ENCODE data around the gene CLDND1. TPM values are rescaled to one million over a fixed set of nuclear protein-coding genes. Genes with fewer than 3 reads are reported as not detected.

CLDND1 gene
- total RNA-seq, 1 experiment from 2014 or later, result 77.3 TPM

GRCh38 chr3:98536456-98537017 is 13.8 kb upstream of the CLDND1 start:
- BruUV-seq (replicated peaks), result no TSS peak
- intact Hi-C loops (cut with micrococcal nuclease; ENCODE audit: unreplicated experiment) (no loop called here), in situ Hi-C loops (cut with HindIII; ENCODE audit: low pct_unique_long_range_greater_than_20kb, low sequenced_read_pairs) (no loop called here)
- no peaks in the 10 kb centered on the region for H3K9me3 ChIP-seq (ENCODE audit: control insufficient read depth, insufficient read depth, low read depth, low read length)
- H3K4me3 ChIP-seq (ENCODE audit: low read depth in 2 of 2, low read length in 2 of 2), result no peak overlapping the region
- H3K27me3 ChIP-seq (ENCODE audit: control insufficient read depth, insufficient read depth, low read length), result peaks cover 9% of the 10 kb centered on the region; the same call in 1 of the 2 replicates
- H3K36me3 ChIP-seq (ENCODE audit: control insufficient read depth, insufficient read depth, low read length), result no peaks in the 10 kb centered on the region
- H3K27ac ChIP-seq (ENCODE audit: low read length), result no peak overlapping the region
- no peak for DNase-seq (ENCODE audit: low read depth, low spot score)
- no peaks in the 10 kb centered on the region for H3K4me1 ChIP-seq (ENCODE audit: control insufficient read depth, insufficient read depth, low read length)
- no peak for TF ChIP-seq TCF7L2 (IDR thresholded peaks at IDR 0.05; ENCODE audit: low read depth, low read length)
- no peak for TF ChIP-seq REST (IDR thresholded peaks at IDR 0.05; ENCODE audit: insufficient read depth in 1 of 2, low read depth in 2 of 2, low read length in 1 of 2)
- no peak for TF ChIP-seq CTCF (IDR thresholded peaks at IDR 0.05)
- TF ChIP-seq SIN3A (IDR thresholded peaks at IDR 0.05; ENCODE audit: borderline replicate concordance, insufficient read depth, low read depth, low read length), result no peak
- TF ChIP-seq POLR2AphosphoS5 (IDR thresholded peaks at IDR 0.05; ENCODE audit: low read depth, low read length), result no peak
- ChIA-PET CTCF (interaction anchor here (0.7 kb wide), 1 partner anchor 1358 kb away, joined by 5 read pairs; no protein-coding TSS in a partner anchor), POLR2A (no interaction called here)
- ATAC-seq, result no peak

GRCh38 chr3:98534734-98535133 is 12.0 kb upstream of the CLDND1 start:
- intact Hi-C loops (cut with micrococcal nuclease; ENCODE audit: unreplicated experiment) (no loop called here), in situ Hi-C loops (cut with HindIII; ENCODE audit: low pct_unique_long_range_greater_than_20kb, low sequenced_read_pairs) (no loop called here)
- ChIA-PET POLR2A (interaction anchor here (0.5 kb wide), 1 partner anchor 587 kb away, joined by 3 read pairs; no protein-coding TSS in a partner anchor), CTCF (no interaction called here)
- no peaks in the 10 kb centered on the region for H3K36me3 ChIP-seq (ENCODE audit: control insufficient read depth, insufficient read depth, low read length)
- DNase-seq (ENCODE audit: low read depth, low spot score) (no peak), ATAC-seq (no peak)
- H3K27ac ChIP-seq (ENCODE audit: low read length), result no peak overlapping the region
- no peak overlapping the region for H3K4me3 ChIP-seq (ENCODE audit: low read depth in 2 of 2, low read length in 2 of 2)
- TF ChIP-seq POLR2AphosphoS5 (IDR thresholded peaks at IDR 0.05; ENCODE audit: low read depth, low read length), result no peak
- TF ChIP-seq SIN3A (IDR thresholded peaks at IDR 0.05; ENCODE audit: borderline replicate concordance, insufficient read depth, low read depth, low read length), result no peak
- no peak for TF ChIP-seq CTCF (IDR thresholded peaks at IDR 0.05)
- TF ChIP-seq TCF7L2 (IDR thresholded peaks at IDR 0.05; ENCODE audit: low read depth, low read length), result no peak
- TF ChIP-seq REST (IDR thresholded peaks at IDR 0.05; ENCODE audit: insufficient read depth in 1 of 2, low read depth in 2 of 2, low read length in 1 of 2), result no peak
- no peaks in the 10 kb centered on the region for H3K4me1 ChIP-seq (ENCODE audit: control insufficient read depth, insufficient read depth, low read length)
- no TSS peak for BruUV-seq (replicated peaks)
- H3K27me3 ChIP-seq (ENCODE audit: control insufficient read depth, insufficient read depth, low read length), result peaks cover 20% of the 10 kb centered on the region
- H3K9me3 ChIP-seq (ENCODE audit: control insufficient read depth, insufficient read depth, low read depth, low read length), result no peaks in the 10 kb centered on the region

Measured in Panc1 (cell line).